Raji (cell line): ENCODE measurements around the gene GJD3.

Source experiments
- POLR2A ChIP-seq: IDR thresholded peaks from 2 replicates; pipeline ENCODE4 v1.6.1; 2011; ENCODE audit warnings: low read depth, low read length, control low read depth; ENCODE audit not compliant: insufficient read depth

The GJD3 gene

DNA sequence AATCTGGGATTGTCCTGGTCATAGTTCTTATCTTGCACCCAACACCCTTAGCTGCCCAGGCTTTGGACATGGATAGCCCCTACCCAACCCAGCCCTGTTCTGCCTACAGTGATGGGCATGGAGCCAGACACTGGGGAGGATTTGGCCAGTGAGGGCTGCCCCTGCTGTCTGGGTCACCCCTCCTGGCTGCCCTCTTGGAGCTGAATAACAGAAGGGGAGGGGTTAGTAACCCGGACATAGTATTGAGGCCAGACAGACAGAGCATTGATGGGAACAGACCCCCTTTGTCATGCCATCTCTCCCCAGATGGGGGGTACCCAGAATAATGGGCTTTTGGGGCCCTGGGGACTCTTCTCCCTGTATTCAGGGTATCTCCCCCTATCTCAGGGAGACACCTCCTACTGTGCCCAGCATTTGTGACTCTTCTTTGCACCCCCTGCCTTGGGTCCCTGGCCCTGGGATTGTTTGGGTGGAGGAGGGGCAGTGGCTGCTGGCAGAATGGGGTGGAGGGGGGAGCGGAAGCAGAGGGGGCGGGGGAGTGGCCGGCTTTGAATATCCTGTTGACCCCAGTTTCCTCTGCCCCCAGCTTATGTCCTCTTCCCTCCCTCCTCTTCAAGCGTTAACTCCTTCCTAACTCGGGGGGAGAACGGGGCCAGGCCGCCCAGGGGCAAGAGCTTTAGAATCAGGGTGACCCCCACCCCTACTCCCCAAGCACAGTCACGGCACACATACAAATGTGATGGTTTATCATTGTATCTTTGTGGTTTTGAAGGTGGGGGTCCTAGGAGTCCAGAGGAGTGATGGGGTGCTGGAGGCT, 17.0 kb downstream of the GJD3 start:
- TF ChIP-seq POLR2A: no peak

DNA sequence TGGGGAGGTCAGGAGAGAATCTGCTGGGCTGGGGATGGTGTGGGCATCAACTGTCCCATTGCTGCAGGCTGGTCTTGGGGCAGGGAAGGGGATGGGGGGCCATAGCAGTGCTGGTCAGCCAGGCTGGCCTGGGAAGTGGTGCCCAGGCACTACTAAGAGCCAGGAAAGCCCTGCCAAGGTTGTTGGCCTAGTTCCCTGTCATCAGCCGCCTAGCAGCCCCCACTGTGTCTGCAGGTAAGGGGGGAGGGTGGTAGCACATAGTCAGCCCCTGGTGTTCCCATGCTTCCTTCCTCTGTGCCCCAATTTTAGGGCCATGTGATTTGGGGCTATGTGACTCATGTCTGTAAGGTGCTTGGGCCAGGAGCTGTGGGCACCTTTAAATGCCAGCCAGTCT, 17.8 kb downstream of the GJD3 start:
- TF ChIP-seq POLR2A: no peak

DNA sequence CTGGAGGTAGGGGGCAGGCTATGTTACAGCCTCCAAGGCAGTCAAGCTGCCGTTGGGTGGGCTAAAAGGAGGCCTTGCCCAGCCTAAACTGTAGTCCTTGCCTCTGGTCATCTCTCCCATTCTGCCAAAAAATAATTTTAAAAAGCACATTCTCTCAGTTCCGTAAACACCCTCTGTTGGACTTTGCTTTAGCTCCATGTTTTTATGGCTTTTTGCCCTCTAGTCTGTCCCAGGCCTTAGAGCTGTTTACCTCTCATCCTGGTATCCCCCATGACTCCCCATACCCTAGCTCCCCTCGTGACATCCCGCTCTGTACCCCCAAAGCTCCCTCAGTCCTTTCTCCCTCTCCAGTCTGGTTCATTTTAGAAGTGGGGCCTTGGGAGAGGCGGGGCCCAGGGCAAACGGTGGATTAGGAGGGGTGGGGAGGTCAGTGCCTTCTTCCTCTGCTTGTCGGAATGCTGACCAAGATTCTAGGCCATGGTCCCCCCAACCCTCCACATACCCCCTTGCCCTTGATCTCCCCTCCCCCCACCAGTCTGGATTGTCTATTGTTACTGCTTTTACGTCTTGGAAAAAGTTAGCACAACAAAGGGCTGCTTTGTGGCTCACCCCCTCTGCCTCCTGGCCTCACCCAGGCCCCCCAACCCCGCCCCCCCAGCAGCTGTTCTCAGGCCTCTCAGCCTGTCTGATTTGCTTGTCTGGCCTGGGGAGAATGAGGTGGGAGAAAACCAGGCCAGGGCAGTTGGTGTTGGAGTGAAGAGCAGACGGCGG, 18.4 kb downstream of the GJD3 start:
- TF ChIP-seq POLR2A: no peak

DNA sequence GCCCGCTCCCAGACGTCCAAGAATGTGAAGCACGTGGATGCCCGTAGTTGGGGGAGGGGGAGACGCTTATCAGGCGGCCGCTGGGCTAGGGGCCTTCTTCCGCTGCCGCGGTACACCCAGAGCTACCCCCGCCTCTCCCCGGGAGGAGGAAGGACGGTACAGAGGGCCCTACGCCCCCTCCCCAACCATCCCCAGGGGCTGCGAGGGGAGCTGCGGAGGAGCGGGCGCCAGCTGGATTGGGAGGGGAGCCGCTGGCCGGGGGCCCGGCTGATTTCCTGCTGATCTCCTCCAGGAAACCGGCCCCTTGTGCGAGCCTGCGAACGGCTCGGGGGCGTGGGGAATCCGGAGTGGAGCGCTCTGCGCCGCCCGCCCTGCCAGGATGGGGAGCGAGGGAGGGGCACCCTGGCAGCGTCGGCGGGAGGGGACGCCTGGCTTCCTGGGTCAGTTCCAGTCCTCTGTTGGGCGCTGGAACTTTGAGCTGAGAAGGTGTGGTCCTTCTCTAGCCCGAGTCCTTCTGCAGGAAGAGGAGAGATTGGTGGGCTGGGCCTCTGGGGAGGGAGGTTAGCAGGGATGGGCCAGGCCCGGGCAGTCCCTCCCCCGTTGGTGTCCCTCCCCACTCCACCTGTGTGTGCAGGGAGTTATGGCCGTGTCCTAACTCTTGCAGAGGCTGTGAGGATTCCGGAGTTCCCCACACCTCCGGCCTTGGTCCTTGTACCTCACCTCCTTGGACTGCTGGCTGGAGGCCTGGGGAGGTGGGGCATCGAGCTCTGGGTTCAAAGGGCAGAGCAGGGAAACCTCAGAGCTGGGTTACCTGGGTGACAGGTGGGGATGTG, 19.2 kb downstream of the GJD3 start:
- TF ChIP-seq POLR2A: no peak

DNA sequence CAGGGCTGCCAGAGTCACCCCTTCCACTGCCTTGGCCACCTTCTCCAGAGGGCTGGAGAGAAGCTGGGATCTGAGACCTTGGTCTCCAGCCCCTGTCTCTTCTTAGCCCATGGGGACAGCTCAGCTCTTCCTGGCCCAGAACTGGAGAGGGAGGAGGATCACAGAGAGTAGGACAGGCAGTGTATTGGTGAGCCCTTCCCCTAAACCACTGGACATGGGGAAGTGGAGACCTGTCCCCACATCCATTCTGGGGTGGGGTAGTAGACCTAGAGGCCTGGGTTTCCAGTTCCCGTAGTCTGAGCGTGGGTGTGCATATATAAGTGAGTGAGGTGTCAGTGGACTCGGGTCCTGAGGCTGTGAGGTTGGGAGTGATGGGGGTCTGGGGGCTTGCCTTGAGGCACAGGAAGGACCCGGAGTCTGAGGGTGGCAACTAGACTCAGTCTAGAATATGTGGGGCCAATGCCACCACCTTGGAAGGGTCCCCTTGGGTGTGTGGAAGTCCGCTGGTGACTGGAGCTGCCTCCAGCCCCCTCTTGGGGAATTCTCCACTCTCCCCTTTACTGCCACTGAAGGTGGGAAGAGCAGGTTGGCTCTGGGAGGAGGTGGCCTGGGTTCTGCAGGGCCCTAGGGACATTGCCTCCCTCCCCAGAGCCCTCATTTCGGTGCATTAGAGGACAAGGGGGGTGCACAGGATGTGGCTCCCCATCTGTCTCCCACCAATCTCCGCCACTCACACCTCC, 19.9 kb downstream of the GJD3 start:
- TF ChIP-seq POLR2A: no peak

DNA sequence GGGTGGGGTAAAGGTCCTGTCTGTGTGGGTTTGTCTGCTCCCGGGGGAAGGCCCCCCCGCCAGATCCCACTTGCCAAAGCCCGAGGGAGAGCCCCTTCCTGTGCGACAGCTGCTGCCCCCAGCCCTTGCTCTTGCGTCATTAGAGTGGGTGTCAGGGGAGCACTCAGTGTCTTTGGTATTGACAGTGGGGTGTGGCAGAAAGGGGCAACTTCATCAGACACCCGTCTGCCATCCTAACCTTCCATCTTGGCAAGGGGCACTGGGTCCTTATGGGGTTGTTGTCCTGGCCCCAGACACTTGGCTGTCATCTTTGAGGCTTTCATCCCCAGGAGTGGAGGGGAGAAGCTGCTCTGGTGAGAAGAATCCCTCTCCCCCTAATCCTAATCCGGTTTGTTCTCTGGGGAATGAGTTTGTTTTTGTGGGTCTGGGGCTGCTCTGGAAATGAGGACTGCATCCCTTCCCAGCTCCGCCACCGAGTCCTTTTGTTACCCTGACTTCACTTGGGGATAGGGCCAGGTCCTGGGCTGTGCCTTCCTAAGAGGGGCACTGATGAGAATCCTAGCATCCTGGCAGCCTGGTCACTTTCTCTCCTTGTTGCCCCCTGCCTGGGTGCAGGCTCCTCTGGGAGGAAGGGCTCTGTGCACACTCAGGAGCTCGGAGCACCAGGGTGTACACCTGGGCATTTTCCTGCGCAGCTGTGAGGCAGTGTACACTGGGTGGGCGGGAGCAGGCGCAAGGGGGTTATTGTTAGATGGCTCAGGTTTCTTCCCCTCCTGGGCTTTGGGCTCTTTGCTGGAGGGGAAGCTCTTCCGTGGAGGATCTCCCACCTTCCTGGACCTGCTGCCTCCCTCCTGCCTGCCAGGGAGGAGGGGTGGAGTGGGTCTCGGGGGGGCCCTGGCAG, 21.1 kb downstream of the GJD3 start:
- TF ChIP-seq POLR2A: no peak

DNA sequence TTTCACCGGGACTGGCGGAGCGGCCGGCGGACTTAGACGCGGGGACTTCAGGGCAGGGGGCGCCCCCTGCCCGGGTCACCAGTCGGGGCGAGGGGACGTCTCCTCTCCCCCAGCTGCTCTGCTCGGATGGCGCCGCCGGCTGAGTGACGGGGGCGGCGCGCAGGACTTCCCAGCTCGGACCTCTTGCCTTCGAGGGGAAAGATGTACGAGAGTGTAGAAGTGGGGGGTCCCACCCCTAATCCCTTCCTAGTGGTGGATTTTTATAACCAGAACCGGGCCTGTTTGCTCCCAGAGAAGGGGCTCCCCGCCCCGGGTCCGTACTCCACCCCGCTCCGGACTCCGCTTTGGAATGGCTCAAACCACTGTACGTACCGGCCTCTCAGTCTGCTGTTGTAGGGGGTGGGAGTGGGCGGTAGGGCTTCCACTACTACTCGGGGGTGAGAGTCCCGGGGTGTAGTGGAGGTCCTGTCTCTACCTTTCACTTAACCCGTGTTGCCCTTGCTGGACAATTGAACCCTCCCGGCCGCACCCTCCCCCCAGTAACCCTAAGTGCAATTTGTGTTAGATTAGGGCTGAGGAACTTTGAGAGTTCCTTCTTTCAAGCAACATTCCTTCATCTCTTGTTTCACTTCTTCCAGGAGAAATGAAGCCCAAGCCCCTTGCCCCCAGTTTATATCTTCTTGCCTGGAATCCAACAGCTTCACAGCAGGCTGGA, 21.9 kb downstream of the GJD3 start:
- TF ChIP-seq POLR2A: no peak

DNA sequence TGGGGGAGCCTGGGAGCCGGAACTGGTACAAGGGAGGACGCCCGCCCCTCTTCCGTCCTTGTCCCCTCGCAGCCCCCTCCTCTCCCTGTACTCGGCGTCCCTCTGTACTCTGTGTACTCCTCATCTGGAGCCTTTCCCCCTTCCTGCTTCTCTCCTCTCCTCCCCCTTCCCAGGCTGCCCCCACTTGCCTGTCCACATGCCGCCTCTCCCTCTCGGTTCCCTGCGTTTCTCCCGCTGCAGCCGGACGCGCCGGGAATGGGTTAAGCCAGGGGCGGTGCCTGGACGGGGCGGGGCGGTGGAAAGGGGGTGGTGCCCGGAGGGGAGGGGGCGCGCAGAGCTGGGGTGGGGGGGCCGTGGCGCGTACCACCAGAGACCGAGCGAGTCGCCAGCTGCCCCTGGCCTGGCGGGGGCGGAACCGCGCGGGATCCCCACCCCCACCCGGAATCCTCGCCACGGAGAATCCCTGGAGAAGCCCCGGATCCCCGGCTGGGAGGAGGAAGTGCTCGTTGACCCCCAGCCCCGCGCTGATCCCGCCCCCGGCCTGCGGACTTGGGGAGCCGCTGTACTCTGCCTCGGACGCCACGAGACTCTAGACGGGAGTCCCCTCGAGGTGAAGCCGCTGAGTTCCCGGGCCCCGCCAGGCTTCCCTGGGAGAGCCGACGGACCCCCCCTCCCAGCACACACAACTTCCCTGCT, 22.6 kb downstream of the GJD3 start:
- no peak for TF ChIP-seq POLR2A

DNA sequence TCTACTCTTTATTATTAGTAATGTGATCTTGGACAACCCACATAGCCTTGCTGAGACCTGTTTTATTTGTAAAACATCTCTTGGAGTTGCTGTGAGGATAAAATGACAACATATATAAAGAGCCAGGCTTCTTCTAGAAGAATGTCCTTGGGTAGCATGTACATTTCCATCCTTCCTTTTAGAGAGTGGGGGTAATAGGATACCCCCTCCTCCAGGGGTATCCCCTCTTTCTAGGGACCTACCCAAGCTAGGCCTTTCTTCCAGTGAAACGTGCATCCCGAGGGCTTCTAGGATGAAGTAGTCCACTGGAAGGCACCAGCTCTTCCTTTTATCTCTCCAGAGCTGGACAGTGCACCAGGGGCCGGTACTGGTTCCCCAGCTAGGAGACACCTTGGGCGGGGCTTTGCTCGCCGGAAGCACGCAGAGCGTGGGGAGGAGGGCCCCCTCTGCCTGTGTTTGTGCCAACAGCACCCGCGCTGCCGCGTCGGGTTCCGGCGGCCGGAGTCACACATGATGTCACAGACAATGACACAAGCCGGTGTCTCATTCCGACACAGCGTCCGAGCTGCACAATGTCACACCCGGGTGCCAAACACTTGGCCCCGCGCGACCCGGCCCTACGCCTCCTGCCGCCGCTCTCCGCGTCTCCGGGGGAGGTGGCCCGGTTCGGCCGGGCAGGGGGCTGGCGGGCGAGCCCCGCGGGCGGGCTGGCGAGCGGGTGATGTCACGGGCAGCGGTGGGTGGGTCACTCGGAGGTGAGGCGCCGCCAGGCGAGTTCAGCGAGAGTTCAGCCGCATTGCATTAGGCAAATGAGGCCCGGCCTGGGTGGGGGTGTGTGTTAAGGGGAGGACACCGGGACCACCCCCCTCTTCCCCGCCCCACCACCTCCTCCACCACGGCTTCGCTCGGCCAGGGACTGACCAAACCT, 23.4 kb downstream of the GJD3 start:
- TF ChIP-seq POLR2A: no peak

DNA sequence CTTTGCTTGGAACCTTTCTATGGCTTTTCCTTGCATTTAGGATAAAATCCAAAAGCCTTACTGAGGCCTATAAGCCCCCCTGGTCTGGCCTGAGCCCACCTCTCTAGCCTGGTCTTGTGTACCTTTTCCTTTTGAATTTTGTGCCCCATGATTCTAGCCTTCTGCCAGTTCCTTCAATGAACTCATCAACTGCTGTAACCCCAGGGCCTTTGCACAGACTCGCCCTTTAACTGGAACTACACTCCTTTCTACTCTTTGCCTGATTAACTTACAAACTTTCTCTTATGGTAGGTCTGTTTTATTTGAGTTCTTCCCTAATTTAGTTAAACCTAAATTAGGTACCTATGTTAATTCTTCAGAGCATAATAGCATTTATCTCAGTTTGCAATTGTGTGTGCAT, 24.2 kb downstream of the GJD3 start:
- no peak for TF ChIP-seq POLR2A

DNA sequence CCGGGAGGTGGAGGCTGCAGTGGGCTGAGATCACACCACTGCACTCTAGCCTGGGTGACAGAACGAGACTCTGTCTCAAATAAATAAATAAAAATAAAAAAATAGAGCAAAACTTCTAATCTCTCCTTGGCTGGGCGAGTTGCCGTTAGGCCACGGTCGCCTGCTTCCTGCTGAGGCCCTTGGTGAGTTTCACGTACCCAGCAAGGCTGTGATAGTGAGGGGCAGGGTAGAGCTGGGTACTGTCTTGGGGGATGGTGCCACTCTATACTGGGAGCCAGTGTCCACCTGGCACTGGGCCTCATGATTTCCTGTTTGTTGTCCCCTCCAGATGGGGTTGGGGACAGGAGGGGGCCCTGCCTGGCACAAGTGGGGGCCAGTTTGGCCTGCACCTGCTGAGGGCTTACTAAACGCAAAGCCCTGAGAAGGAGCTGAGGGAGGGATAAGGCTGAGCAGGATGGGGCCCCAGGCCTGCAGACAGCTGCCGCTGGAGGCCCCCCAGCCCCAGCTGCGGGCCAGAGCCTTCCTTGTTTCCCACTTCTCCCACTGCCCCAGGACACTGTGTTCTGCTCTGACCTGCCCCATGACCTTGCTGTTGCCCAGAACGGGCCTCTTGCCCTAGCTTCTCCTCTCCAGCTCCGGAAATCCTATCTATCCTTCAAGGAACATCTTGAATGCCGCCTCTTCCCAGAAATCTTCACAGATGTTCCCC, 25.4 kb downstream of the GJD3 start:
- TF ChIP-seq POLR2A: no peak
